ENCODE results near the gene TUBA1C. TPM values are rescaled to one million over a fixed set of nuclear protein-coding genes. Genes with fewer than 3 reads are reported as not detected.
"Not testable (repeated sequence)": the region's sequence is repeated elsewhere in the genome, so short reads cannot be mapped to it uniquely, and the experiment has no call there.

Gene TUBA1C
- total RNA-seq, 4 donors from 2014 or later = 67.8 to 649 (median 241) TPM

DNA sequence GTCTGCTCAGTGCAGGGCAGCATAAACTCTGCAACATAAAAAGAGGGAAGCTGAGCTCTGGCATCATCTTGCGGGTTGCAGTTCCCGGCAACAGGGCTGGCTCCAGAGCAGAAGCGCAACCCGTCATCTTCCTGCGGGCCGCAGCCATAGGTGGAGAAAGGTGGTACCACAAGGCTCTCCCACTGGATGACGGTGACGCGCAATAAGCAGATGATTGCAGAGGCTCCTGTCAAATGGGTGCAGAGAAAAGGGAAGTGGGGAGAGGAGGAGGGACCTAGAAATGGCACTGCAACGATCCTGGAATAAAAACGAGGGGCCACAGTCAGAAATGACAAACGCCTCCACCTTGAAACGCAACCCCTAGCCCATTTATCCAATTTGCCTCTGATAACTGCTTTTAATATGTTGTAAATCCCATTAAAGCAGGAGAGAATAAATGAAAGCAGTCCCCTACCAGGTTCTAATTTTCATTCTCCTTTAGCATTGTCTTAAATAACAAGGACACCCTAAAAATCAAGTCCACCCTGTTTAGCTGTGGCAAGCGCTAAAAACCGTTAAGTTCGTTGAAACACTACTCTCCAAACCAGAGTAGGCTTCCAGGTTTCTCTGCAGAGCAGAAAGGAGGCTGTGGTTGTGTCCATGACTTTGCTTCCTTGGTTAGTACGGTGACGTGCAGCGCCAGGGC lies 30.9 kb upstream of the TUBA1C start:
- peak; percentile 5 for ATAC-seq (ENCODE audit: low FRiP score)
- no peak for DNase-seq (ENCODE audit: low spot score)
- TF ChIP-seq CTCF (IDR thresholded peaks at IDR 0.05) = no peak

- DNase-seq (ENCODE audit: low spot score) (no peak), ATAC-seq (ENCODE audit: low FRiP score) (no peak)
- no peak for TF ChIP-seq CTCF (IDR thresholded peaks at IDR 0.05)
Observed at GRCh38 chr12:49236423-49236822, 28.5 kb upstream of the TUBA1C start.

DNA sequence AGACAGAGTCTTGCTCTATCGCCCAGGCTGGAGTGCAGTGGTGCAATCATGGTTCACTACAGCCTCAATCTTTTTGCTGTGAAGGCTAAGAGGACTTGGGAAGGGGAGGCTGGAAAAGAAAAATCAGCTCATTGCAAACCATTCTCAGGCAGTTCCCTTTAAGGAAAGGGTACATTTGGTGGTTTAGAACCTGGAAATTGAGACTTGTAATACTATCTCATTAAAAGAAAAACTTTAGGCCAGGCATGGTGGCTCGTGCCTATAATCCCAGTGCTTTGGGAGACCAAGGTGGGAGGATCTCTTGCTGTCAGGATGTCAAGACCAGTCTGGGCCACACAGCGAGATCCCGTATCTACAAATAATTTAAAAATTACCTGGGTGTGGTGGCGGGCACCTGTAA lies 21.3 kb upstream of the TUBA1C start:
- no peak for TF ChIP-seq CTCF (IDR thresholded peaks at IDR 0.05)
- DNase-seq (ENCODE audit: low spot score) (no peak), ATAC-seq (ENCODE audit: low FRiP score) (no peak)

- ATAC-seq (ENCODE audit: low FRiP score) = no peak
Observed at GRCh38 chr12:49244176-49244575, 20.7 kb upstream of the TUBA1C start.

DNA sequence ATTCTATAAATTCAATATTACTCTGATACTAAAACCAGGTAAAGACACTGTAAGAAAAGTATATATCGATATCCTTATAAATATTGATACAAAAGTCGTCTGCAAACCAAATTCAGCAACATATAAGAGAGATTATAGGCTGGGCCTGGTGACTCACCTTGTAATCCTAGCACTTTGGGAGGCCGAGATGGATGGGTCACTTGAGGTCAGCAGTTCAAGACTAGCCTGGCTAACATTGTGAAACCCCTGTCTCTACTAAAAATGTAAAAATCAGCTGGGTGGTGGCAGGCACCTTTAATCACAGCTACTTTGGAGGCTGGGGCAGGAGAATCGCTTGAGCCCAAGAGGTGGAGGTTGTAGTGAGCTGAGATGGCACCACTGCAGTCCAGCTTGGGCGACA lies 13.5 kb upstream of the TUBA1C start:
- DNase-seq (ENCODE audit: low spot score) (no peak), ATAC-seq (ENCODE audit: low FRiP score) (no peak)
- no peak for TF ChIP-seq CTCF (IDR thresholded peaks at IDR 0.05)

More at GRCh38 chr12:49244176-49244575, 20.7 kb upstream of the TUBA1C start:
- TF ChIP-seq CTCF (IDR thresholded peaks at IDR 0.05) = no peak
- no peak for DNase-seq (ENCODE audit: low spot score)

DNA sequence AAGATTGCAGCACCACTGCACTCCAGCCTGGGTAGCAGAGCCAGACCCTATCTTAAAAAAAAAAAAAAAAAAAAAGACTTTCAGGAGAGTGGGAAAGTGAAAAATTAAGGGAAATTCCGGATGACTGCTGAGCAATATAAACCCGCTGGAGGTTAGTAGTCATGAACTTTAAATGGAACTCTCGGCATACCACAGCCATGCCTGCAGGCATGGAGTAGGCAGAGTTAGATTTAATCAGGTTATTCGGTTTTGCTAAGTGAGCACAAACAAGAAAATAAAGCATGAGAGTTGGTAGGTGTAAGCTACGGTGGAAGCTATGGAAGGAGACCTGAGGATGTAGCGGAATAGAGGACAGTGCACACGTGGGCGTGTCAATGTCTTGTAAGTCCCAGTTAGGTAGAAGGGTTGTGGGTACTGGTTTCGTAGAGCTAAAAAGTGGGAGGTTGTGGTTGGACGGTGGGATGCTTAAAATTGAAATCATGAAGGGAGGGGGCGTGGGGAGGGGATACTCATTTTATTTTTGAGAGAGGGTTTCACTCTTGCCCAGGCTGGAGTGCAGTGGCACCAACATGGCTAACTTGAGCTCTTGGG lies 11.8 kb upstream of the TUBA1C start:
- ATAC-seq (ENCODE audit: low FRiP score) (no peak), DNase-seq (ENCODE audit: low spot score) (no peak)
- TF ChIP-seq CTCF (IDR thresholded peaks at IDR 0.05) = no peak

DNA sequence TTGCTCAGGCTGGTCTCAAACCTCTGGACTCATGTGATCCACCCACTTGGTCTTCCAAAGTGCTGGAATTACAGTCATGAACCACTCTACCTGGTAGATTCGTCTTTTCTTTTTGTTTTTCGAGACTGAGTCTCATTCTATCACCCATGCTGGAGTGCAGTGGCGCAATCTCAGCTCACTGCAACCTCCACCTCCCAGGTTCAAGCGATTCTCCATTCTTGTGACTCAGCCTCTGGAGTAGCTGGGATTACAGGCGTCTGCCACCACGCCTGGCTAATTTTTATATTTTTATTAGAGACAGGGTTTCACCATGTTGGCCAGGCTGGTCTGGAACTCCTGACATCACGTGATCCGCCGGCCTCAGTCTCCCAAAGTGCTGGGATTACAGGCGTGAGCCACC lies 9.4 kb upstream of the TUBA1C start:
- not testable (repeated sequence) for DNase-seq (ENCODE audit: low spot score); ATAC-seq (ENCODE audit: low FRiP score)
